ENCODE data around the gene C1QC.

The C1QC gene

DNA sequence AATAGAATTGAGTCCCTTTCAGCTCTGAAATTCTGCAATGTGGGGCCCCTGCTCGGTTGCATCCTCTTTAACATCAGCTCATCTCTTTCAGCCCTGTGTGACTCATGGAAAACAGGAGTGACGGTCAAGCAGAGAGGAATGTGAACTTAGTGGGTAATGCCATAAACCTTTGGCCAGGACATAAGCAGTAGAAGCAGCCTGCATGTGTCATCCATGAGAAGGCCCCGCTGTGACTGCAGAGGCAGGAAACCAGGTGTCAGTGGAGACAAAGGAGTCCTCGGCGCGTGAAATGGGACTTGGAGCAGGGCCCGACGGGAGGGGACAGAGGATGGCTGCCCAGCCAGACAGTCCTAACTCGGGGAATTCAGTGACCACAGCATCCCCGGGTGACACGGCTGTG lies 46.1 kb downstream of the C1QC start:
- Histone ChIP-seq H3K4me1 (ENCODE audit: control insufficient read depth in 2 of 2, insufficient read depth in 2 of 2, low read length in 2 of 2) (no peaks in the 10 kb centered on the region), H3K9me3 (ENCODE audit: control insufficient read depth in 2 of 2, low read length in 2 of 2) (no peaks in the 10 kb centered on the region), H3K27me3 (ENCODE audit: control insufficient read depth in 2 of 2, insufficient read depth in 2 of 2, low read length in 2 of 2) (no peaks in the 10 kb centered on the region), H3K36me3 (ENCODE audit: control insufficient read depth in 2 of 2, insufficient read depth in 2 of 2, low read length in 2 of 2) (no peaks in the 10 kb centered on the region), H3K9ac (ENCODE audit: low read depth in 1 of 2, low read length in 2 of 2) (no peak overlapping the region), H3K4me3 (ENCODE audit: low read length in 2 of 2) (no peak overlapping the region), H3K27ac (ENCODE audit: low read depth in 2 of 2, low read length in 2 of 2) (no peak overlapping the region)

GRCh38 chr1:22691031-22691753 lies 47.8 kb downstream of the C1QC start:
- no peaks in the 10 kb centered on the region for H3K27me3 ChIP-seq (ENCODE audit: control insufficient read depth in 2 of 2, insufficient read depth in 2 of 2, low read length in 2 of 2)
- H3K9ac ChIP-seq (ENCODE audit: low read depth in 1 of 2, low read length in 2 of 2), result no peak overlapping the region
- H3K4me1 ChIP-seq (ENCODE audit: control insufficient read depth in 2 of 2, insufficient read depth in 2 of 2, low read length in 2 of 2), result no peaks in the 10 kb centered on the region
- no peak overlapping the region for H3K27ac ChIP-seq (ENCODE audit: low read depth in 2 of 2, low read length in 2 of 2)
- no peak overlapping the region for H3K4me3 ChIP-seq (ENCODE audit: low read length in 2 of 2)
- no peaks in the 10 kb centered on the region for H3K9me3 ChIP-seq (ENCODE audit: control insufficient read depth in 2 of 2, low read length in 2 of 2)
- no peaks in the 10 kb centered on the region for H3K36me3 ChIP-seq (ENCODE audit: control insufficient read depth in 2 of 2, insufficient read depth in 2 of 2, low read length in 2 of 2)

DNA sequence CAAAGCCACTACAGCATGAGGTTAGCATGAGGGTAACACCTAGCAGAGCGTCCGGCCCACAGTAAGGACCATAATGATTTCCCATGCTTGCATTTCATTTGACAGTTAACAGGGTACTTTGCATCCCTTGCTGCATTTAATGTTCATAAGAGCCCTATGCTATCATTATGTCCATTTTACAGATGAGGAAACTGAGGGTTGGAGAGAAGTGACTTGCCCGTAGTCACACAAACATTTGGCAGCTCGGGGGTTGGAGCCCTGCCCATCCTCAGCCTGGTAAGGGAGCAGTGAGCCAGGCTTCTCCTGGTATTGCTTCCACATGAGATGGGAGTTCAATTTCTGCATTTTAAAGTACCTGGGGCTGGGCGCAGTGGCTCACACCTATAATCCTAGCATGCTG lies 50.7 kb downstream of the C1QC start:
- Histone ChIP-seq H3K9me3 (ENCODE audit: control insufficient read depth in 2 of 2, low read length in 2 of 2) (no peaks in the 10 kb centered on the region), H3K4me1 (ENCODE audit: control insufficient read depth in 2 of 2, insufficient read depth in 2 of 2, low read length in 2 of 2) (peaks cover 5% of the 10 kb centered on the region in 2 donors), H3K27me3 (ENCODE audit: control insufficient read depth in 2 of 2, insufficient read depth in 2 of 2, low read length in 2 of 2) (no peaks in the 10 kb centered on the region), H3K36me3 (ENCODE audit: control insufficient read depth in 2 of 2, insufficient read depth in 2 of 2, low read length in 2 of 2) (no peaks in the 10 kb centered on the region), H3K27ac (ENCODE audit: low read depth in 2 of 2, low read length in 2 of 2) (no peak overlapping the region), H3K4me3 (ENCODE audit: low read length in 2 of 2) (no peak overlapping the region), H3K9ac (ENCODE audit: low read depth in 1 of 2, low read length in 2 of 2) (no peak overlapping the region)

DNA sequence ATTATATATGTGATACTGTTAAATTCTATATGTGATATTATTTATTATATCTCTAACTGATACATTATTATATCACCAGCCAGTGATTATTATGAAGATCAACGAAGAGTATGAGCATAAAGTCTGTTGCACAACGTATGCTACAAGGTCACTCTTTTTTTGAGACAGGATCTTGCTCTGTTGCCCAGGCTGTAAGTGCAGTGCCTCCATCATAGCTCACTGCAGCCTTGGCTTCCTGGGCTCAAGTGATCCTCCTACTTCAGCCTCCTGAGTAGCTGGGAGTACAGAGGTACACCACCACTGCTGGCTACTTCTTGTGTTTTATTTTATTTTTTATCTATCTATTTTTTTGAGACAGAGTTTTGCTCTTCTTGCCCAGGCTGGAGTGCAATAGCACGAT lies 53.2 kb downstream of the C1QC start:
- Histone ChIP-seq H3K36me3 (ENCODE audit: control insufficient read depth in 2 of 2, insufficient read depth in 2 of 2, low read length in 2 of 2) (no peaks in the 10 kb centered on the region), H3K9ac (ENCODE audit: low read depth in 1 of 2, low read length in 2 of 2) (no peak overlapping the region), H3K9me3 (ENCODE audit: control insufficient read depth in 2 of 2, low read length in 2 of 2) (no peaks in the 10 kb centered on the region), H3K4me3 (ENCODE audit: low read length in 2 of 2) (no peak overlapping the region), H3K27me3 (ENCODE audit: control insufficient read depth in 2 of 2, insufficient read depth in 2 of 2, low read length in 2 of 2) (no peaks in the 10 kb centered on the region), H3K27ac (ENCODE audit: low read depth in 2 of 2, low read length in 2 of 2) (no peak overlapping the region), H3K4me1 (ENCODE audit: control insufficient read depth in 2 of 2, insufficient read depth in 2 of 2, low read length in 2 of 2) (peaks cover 7 to 12% of the 10 kb centered on the region in 2 donors)
